ENCODE measurements around the gene ADCY2. TPM values are rescaled to one million over a fixed set of nuclear protein-coding genes. Genes with fewer than 3 reads are reported as not detected.

ADCY2 gene
- polyA plus RNA-seq, 1 donor = 4.7 TPM

- DNase-seq = no peak
- Histone ChIP-seq H3K9me3 (ENCODE audit: control insufficient read depth, low read depth, low read length) (no peaks in the 10 kb centered on the region), H3K4me3 (ENCODE audit: low read length) (no peak overlapping the region), H3K27ac (ENCODE audit: low read length) (no peak overlapping the region), H3K27me3 (ENCODE audit: control insufficient read depth, insufficient read depth, low read length) (no peaks in the 10 kb centered on the region), H3K4me1 (ENCODE audit: control insufficient read depth, insufficient read depth, low read length) (no peaks in the 10 kb centered on the region), H3K36me3 (ENCODE audit: control insufficient read depth, insufficient read depth, low read length) (no peaks in the 10 kb centered on the region)
- WGBS (ENCODE audit: insufficient coverage, low lambda C conversion rate) = 100% methylated on average over 1 of the region's 3 CpGs
These were observed 248.8 kb downstream of the ADCY2 start for GRCh38 chr5:7644723-7645122.

- H3K27me3 ChIP-seq (ENCODE audit: control insufficient read depth, insufficient read depth, low read length) = no peaks in the 10 kb centered on the region
- H3K9me3 ChIP-seq (ENCODE audit: control insufficient read depth, low read depth, low read length) = no peaks in the 10 kb centered on the region
- H3K27ac ChIP-seq (ENCODE audit: low read length) = no peak overlapping the region
- DNase-seq = no peak
- H3K4me3 ChIP-seq (ENCODE audit: low read length) = no peak overlapping the region
- H3K36me3 ChIP-seq (ENCODE audit: control insufficient read depth, insufficient read depth, low read length) = no peaks in the 10 kb centered on the region
- H3K4me1 ChIP-seq (ENCODE audit: control insufficient read depth, insufficient read depth, low read length) = no peaks in the 10 kb centered on the region
- 100% methylated on average over 1 of the region's 6 CpGs for WGBS (ENCODE audit: insufficient coverage, low lambda C conversion rate)
These were observed 254.8 kb downstream of the ADCY2 start for GRCh38 chr5:7650755-7651154.

GRCh38 chr5:7653046-7653445 lies 257.1 kb downstream of the ADCY2 start:
- Histone ChIP-seq H3K36me3 (ENCODE audit: control insufficient read depth, insufficient read depth, low read length) (no peaks in the 10 kb centered on the region), H3K27ac (ENCODE audit: low read length) (no peak overlapping the region), H3K4me1 (ENCODE audit: control insufficient read depth, insufficient read depth, low read length) (no peaks in the 10 kb centered on the region), H3K27me3 (ENCODE audit: control insufficient read depth, insufficient read depth, low read length) (no peaks in the 10 kb centered on the region), H3K4me3 (ENCODE audit: low read length) (no peak overlapping the region), H3K9me3 (ENCODE audit: control insufficient read depth, low read depth, low read length) (no peaks in the 10 kb centered on the region)
- no peak for DNase-seq
- no CpG with 5 or more reads among the region's 6 CpGs for WGBS (ENCODE audit: insufficient coverage, low lambda C conversion rate)

GRCh38 chr5:7657153-7657552 lies 261.2 kb downstream of the ADCY2 start:
- no peaks in the 10 kb centered on the region for H3K27me3 ChIP-seq (ENCODE audit: control insufficient read depth, insufficient read depth, low read length)
- no peak overlapping the region for H3K4me3 ChIP-seq (ENCODE audit: low read length)
- H3K36me3 ChIP-seq (ENCODE audit: control insufficient read depth, insufficient read depth, low read length) = no peaks in the 10 kb centered on the region
- no peak overlapping the region for H3K27ac ChIP-seq (ENCODE audit: low read length)
- DNase-seq = no peak
- no peaks in the 10 kb centered on the region for H3K9me3 ChIP-seq (ENCODE audit: control insufficient read depth, low read depth, low read length)
- no CpG with 5 or more reads among the region's 3 CpGs for WGBS (ENCODE audit: insufficient coverage, low lambda C conversion rate)
- no peaks in the 10 kb centered on the region for H3K4me1 ChIP-seq (ENCODE audit: control insufficient read depth, insufficient read depth, low read length)

GRCh38 chr5:7659420-7659819 lies 263.5 kb downstream of the ADCY2 start:
- H3K27ac ChIP-seq (ENCODE audit: low read length) = no peak overlapping the region
- 40% methylated on average over 1 of the region's 4 CpGs for WGBS (ENCODE audit: insufficient coverage, low lambda C conversion rate)

GRCh38 chr5:7662289-7662688 lies 266.4 kb downstream of the ADCY2 start:
- H3K27ac ChIP-seq (ENCODE audit: low read length) = no peak overlapping the region
- H3K4me1 ChIP-seq (ENCODE audit: control insufficient read depth, insufficient read depth, low read length) = no peaks in the 10 kb centered on the region
- no peak overlapping the region for H3K4me3 ChIP-seq (ENCODE audit: low read length)
- no peaks in the 10 kb centered on the region for H3K9me3 ChIP-seq (ENCODE audit: control insufficient read depth, low read depth, low read length)
- H3K36me3 ChIP-seq (ENCODE audit: control insufficient read depth, insufficient read depth, low read length) = no peaks in the 10 kb centered on the region
- 100% methylated on average over 1 of the region's 6 CpGs for WGBS (ENCODE audit: insufficient coverage, low lambda C conversion rate)
- H3K27me3 ChIP-seq (ENCODE audit: control insufficient read depth, insufficient read depth, low read length) = no peaks in the 10 kb centered on the region
- DNase-seq = no peak

More at GRCh38 chr5:7659420-7659819, 263.5 kb downstream of the ADCY2 start:
- no peaks in the 10 kb centered on the region for H3K36me3 ChIP-seq (ENCODE audit: control insufficient read depth, insufficient read depth, low read length)
- no peak overlapping the region for H3K4me3 ChIP-seq (ENCODE audit: low read length)
- no peaks in the 10 kb centered on the region for H3K9me3 ChIP-seq (ENCODE audit: control insufficient read depth, low read depth, low read length)
- no peaks in the 10 kb centered on the region for H3K4me1 ChIP-seq (ENCODE audit: control insufficient read depth, insufficient read depth, low read length)
- no peaks in the 10 kb centered on the region for H3K27me3 ChIP-seq (ENCODE audit: control insufficient read depth, insufficient read depth, low read length)
- DNase-seq = no peak

GRCh38 chr5:7663808-7664207 lies 267.9 kb downstream of the ADCY2 start:
- H3K27me3 ChIP-seq (ENCODE audit: control insufficient read depth, insufficient read depth, low read length) = no peaks in the 10 kb centered on the region
- WGBS (ENCODE audit: insufficient coverage, low lambda C conversion rate) = 80% methylated on average over 2 of the region's 3 CpGs
- H3K4me3 ChIP-seq (ENCODE audit: low read length) = no peak overlapping the region
- no peaks in the 10 kb centered on the region for H3K36me3 ChIP-seq (ENCODE audit: control insufficient read depth, insufficient read depth, low read length)
- no peak overlapping the region for H3K27ac ChIP-seq (ENCODE audit: low read length)
- DNase-seq = no peak
- no peaks in the 10 kb centered on the region for H3K4me1 ChIP-seq (ENCODE audit: control insufficient read depth, insufficient read depth, low read length)
- no peaks in the 10 kb centered on the region for H3K9me3 ChIP-seq (ENCODE audit: control insufficient read depth, low read depth, low read length)

- WGBS (ENCODE audit: insufficient coverage, low lambda C conversion rate) = 85% methylated on average over 2 of the region's 2 CpGs
- Histone ChIP-seq H3K27me3 (ENCODE audit: control insufficient read depth, insufficient read depth, low read length) (no peaks in the 10 kb centered on the region), H3K4me1 (ENCODE audit: control insufficient read depth, insufficient read depth, low read length) (no peaks in the 10 kb centered on the region), H3K4me3 (ENCODE audit: low read length) (no peak overlapping the region), H3K9me3 (ENCODE audit: control insufficient read depth, low read depth, low read length) (no peaks in the 10 kb centered on the region), H3K27ac (ENCODE audit: low read length) (no peak overlapping the region), H3K36me3 (ENCODE audit: control insufficient read depth, insufficient read depth, low read length) (no peaks in the 10 kb centered on the region)
- no peak for DNase-seq
These were observed 268.3 kb downstream of the ADCY2 start for GRCh38 chr5:7664208-7664607.

- Histone ChIP-seq H3K36me3 (ENCODE audit: control insufficient read depth, insufficient read depth, low read length) (no peaks in the 10 kb centered on the region), H3K9me3 (ENCODE audit: control insufficient read depth, low read depth, low read length) (no peaks in the 10 kb centered on the region), H3K27ac (ENCODE audit: low read length) (no peak overlapping the region), H3K4me3 (ENCODE audit: low read length) (no peak overlapping the region), H3K27me3 (ENCODE audit: control insufficient read depth, insufficient read depth, low read length) (no peaks in the 10 kb centered on the region), H3K4me1 (ENCODE audit: control insufficient read depth, insufficient read depth, low read length) (no peaks in the 10 kb centered on the region)
- no peak for DNase-seq
- no CpG with 5 or more reads among the region's 5 CpGs for WGBS (ENCODE audit: insufficient coverage, low lambda C conversion rate)
These were observed 271.4 kb downstream of the ADCY2 start for GRCh38 chr5:7667216-7667767.

- DNase-seq = no peak
- Histone ChIP-seq H3K4me1 (ENCODE audit: control insufficient read depth, insufficient read depth, low read length) (no peaks in the 10 kb centered on the region), H3K4me3 (ENCODE audit: low read length) (no peak overlapping the region), H3K27ac (ENCODE audit: low read length) (no peak overlapping the region), H3K36me3 (ENCODE audit: control insufficient read depth, insufficient read depth, low read length) (no peaks in the 10 kb centered on the region), H3K27me3 (ENCODE audit: control insufficient read depth, insufficient read depth, low read length) (no peaks in the 10 kb centered on the region), H3K9me3 (ENCODE audit: control insufficient read depth, low read depth, low read length) (no peaks in the 10 kb centered on the region)
- WGBS (ENCODE audit: insufficient coverage, low lambda C conversion rate) = 100% methylated on average over 1 of the region's 1 CpG
These were observed 272.2 kb downstream of the ADCY2 start for GRCh38 chr5:7668161-7668560.

- Histone ChIP-seq H3K9me3 (ENCODE audit: control insufficient read depth, low read depth, low read length) (no peaks in the 10 kb centered on the region), H3K4me3 (ENCODE audit: low read length) (no peak overlapping the region), H3K36me3 (ENCODE audit: control insufficient read depth, insufficient read depth, low read length) (no peaks in the 10 kb centered on the region), H3K27me3 (ENCODE audit: control insufficient read depth, insufficient read depth, low read length) (no peaks in the 10 kb centered on the region), H3K4me1 (ENCODE audit: control insufficient read depth, insufficient read depth, low read length) (no peaks in the 10 kb centered on the region), H3K27ac (ENCODE audit: low read length) (no peak overlapping the region)
- no peak for DNase-seq
These were observed 272.7 kb downstream of the ADCY2 start for GRCh38 chr5:7668627-7669026.

Data from large intestine (tissue), 3 donors.